ENCODE data around the gene TESK2.
"Not testable (repeated sequence)": the region's sequence is repeated elsewhere in the genome, so short reads cannot be mapped to it uniquely, and the experiment has no call there.

Gene TESK2

GRCh38 chr1:45510036-45510971 is 19.3 kb upstream of the TESK2 start:
- no peak for DNase-seq

DNA sequence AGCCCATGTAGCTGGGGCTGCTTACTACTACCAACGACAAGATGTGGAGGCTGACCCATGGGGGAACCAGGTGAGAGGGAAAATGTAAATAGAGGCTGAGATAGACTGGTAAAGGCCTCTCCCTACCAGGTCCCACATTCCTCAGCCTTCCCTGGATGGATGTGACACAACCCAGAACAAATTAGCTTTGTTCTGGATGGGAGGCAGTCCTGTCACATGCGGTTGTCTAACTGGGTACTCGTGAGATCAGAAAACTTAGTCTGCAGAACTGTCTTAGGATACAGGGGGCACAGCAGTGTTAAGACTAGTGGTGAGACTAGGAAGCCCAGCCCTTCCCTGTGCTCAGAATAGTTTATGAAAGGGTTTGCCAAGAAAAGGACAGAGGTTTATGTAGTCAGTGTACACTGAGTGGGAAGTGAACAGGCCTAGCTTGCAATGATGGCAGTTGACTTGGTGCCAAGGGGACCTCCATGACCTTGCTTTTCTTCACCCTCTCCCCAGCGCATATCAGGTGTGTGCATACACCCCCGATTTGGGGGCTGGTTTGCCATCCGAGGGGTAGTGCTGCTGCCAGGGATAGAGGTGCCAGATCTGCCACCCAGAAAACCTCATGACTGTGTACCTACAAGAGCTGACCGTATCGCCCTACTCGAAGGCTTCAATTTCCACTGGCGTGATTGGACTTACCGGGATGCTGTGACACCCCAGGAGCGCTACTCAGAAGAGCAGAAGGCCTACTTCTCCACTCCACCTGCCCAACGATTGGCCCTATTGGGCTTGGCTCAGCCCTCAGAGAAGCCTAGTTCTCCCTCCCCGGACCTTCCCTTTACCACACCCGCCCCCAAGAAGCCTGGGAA is 17.6 kb upstream of the TESK2 start:
- DNase-seq, result no peak

DNA sequence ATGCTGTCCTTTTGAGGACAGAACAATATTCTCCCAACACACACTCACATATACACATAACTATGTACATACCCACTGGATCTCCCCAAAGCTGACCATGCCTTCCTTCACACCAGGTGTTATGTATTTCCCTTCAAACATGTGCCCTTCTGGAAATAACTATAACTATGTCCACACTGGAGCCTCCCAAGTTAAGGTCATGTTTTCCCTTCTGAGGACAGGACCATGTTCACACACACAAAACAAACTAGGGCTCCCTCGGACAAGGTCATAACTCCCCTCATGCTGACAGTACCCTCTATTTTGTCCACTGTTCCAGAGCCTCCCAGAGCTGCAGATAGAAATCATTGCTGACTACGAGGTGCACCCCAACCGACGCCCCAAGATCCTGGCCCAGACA is 16.9 kb upstream of the TESK2 start:
- no peak for DNase-seq

DNA sequence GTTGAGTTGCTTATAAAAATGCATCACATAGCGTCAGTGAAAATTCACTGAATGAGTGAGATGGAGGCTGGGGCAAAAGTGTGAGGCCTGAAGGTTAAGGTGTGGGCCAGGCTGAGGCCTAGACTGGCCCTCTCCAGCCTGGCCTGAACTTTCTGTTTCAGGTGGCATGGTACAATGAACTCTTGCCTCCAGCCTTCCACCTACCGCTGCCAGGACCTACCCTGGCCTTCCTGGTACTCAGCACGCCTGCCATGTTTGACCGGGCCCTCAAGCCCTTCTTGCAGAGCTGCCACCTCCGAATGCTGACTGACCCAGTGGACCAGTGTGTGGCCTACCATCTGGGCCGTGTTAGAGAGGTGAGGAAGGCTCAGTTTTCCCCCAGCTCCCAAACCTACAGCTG is 16.2 kb upstream of the TESK2 start:
- DNase-seq, result no peak

GRCh38 chr1:45503462-45504360 is 12.7 kb upstream of the TESK2 start:
- no peak for DNase-seq

DNA sequence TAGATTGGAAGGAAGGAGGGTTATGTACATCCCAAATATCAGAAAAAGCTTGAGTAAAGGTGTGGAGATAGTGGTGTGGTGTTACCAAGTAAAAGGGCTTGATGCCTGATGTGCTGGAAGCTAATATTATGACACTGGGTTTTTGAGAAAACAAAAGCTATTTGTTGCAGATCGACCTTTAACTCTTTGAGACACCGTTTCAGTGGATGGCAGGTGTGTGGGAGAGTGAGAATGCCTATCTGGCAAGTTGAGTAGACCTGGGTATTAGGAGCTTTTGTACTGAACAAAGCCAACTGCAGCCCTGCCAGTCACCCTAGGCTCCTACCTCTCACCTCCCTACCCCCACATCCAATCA is 10.5 kb upstream of the TESK2 start:
- DNase-seq, result no peak

- no peak for DNase-seq
Measured at GRCh38 chr1:45499415-45499769, 8.4 kb upstream of the TESK2 start.

GRCh38 chr1:45498279-45498678 is 7.3 kb upstream of the TESK2 start:
- DNase-seq, result no peak

DNA sequence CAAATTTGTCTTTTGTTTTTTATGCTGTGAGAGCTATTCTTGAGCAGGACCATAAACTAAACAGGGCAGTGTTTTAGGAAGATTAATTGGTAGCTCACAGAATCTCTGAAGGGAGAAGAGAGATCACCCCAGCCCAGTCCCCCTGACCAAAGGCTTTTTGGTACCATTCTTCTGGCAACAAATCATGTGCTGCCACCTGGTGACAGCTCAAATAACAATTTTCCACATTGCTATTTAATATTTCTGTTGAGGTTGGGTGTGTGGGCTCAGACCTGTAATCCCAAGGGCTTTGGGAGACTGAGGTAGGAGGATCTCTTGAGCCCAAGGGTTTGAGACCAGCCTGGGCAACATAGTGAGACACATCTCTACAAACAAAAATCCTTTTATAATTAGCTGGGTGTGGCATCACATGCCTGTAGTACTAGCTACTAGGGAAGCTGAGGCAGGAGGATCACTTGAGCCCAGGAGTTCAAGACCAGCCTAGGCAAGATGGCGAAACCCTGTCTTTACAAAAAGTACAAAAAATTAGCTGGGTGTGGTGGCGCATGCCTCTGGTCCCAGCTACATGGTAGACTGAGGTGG is 2.2 kb upstream of the TESK2 start:
- DNase-seq, result peak; percentile 63

DNA sequence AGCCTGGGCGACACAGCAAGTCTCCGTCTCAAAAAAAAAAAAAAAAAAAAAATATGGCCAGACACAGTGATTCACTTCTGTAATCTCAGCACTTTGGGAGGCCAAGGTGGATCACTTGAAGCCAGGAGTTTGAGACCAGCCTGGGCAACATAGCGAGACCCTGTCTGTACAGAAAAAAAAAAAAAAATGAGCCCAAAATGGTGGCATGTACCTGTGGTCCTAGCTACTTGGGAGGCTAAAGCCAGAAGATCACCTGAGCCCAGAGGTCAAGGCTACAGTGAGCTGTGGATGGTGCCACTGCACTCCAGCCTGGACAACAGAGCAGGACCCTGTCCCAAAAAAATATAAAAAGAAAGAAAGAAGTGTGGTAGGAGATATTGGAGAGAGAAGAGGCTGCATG is 1.7 kb upstream of the TESK2 start:
- no peak for DNase-seq

GRCh38 chr1:45491487-45492260 is 711 bp upstream of the TESK2 start:
- no peak for DNase-seq

DNA sequence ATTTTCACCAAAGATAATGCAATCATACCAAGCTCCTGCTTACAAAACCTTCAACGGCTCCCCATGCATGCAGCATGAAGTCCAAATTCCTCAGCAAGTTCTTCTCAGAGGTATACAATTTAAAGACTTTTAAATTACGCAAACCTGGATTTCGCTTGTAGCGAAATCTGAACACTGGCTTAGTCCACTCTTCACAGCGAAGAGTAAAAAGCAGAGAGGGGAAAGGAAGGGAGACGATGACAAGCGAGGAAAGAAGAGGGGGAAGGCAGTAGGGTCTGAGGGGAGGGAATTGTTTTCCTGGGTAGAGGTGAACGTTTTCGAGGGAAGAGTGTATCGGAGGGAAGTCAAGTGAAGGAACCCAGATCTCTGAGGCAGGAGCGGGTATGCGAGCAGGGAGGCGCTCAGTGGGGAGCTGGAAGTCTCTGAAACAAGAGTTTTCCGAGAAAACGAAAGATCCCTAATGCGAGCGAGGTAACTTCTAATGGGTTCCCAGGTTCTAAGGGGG is 790 bp downstream of the TESK2 start:
- peak; percentile 32 for DNase-seq

DNA sequence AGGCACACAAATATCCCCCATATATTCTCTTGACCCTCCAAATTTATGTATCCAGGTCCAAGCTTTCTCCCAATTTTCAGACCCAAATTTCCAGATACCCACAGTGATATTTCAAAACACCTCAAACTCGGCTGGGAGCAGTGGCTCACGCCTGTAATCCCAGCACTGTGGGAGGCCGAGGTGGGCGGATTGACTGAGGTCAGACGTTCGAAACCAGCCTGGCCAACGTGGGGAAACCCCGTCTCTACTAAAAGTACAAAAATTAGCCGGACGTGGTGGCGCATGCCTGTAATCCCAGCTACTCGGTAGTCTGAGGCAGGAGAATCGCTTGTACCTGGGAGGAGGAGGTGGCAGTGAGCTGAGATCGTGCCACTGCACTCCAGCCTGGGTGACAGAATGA is 1.6 kb downstream of the TESK2 start:
- DNase-seq, result peak; percentile 59

DNA sequence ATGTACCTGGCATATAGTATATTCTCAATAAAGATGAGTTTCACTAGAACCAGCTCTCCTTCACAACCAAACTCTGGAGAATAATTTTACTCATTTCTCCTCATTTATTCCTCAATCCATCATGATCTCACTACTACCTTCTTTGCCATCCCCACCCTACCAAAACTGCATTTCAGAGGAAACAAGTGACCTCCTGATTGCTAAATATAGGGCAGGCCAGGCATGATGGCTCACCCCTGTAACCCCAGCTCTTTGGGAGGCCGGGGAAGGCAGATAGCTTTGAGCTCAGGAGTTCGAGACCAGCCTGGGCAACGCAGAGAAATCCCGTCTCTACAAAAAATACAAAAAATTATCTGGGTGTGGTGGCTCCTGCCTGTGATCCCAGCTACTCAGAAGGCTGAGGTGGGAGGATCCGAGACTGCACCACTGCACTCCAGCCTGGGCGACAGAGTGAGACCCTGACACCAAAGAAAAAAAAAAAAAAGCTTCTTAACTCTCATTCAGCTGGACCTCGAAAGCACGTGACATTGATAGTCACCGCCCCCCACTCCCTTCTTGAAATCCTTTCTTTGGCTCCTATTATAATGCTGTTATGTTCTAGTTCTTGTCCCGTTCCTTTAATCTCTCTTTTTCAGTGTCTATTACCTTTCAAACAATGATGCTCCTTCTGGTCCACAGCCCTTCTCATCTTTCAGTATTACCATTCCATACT is 2.1 kb downstream of the TESK2 start:
- DNase-seq, result peak; percentile 56

DNA sequence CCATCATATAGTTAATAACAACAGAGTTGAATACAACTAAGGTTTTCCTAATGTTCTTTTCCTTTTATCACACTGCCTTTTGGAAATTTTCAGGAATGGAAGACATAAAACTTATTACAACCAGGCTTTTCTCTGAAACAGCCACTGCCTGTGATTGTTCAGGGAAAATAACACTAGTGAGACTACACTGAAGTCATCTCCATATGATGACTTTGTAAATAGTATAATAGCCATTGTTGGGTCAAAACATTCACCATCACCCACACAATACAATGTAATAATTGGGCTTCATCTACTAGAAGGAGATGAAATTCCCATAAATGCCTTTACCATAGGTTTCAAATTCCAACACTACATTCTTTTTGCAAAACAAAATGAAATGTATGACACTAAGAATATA is 5.0 kb downstream of the TESK2 start:
- DNase-seq, result no peak

- DNase-seq, result no peak
Measured at GRCh38 chr1:45479039-45479748, 11.8 kb downstream of the TESK2 start.

GRCh38 chr1:45478121-45478814 is 12.7 kb downstream of the TESK2 start:
- no peak for DNase-seq

- no peak for DNase-seq
Measured at GRCh38 chr1:45477646-45478045, 13.3 kb downstream of the TESK2 start.

DNA sequence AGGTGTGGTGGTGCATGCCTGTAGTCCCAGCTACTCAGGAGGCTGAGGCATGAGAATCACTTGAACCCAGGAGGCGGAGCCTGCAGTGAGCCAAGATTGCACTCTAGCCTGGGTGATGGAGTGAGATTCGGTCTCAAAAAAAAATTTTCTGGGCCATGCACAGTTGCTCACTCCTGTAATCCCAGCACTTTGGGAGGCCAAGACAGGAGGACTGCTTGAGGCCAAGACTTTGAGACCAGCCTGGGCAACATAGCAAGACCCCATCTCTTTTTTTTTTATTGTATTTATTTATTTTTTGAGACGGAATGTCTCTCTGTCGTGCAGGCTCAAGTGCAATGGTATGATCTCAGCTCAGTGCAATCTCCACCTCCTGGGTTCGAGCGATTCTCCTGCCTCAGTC is 16.8 kb downstream of the TESK2 start:
- DNase-seq, result not testable (repeated sequence)

DNA sequence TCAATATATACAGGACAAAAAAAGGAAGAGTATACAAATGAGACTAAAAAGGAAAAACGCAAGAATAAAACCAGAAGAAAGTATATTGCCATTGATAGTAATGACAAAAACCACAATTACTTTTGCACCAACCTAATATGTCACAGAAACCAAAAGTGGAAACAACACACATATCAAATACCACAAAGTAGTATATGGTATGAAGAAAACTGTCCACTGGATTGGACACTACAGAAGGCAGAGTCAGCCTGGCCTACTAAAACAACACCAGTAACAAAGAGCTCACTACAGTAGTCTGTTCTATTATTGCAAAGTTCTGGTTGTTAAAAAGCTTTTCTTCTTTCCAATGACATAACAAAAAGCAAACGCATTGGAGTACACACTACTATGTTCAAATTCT is 17.7 kb downstream of the TESK2 start:
- DNase-seq, result no peak
